Neural crest cell (in vitro differentiated cells): ENCODE results near the gene TM9SF2. TPM values are rescaled to one million over a fixed set of nuclear protein-coding genes. Genes with fewer than 3 reads are reported as not detected.
"Not testable (repeated sequence)": the region's sequence is repeated elsewhere in the genome, so short reads cannot be mapped to it uniquely, and the experiment has no call there.

ENCODE experiments used
- DNase-seq: peaks from one replicate; pipeline ENCODE4 v3.0.0; 2021; ENCODE audit warnings: low read depth, mixed read lengths, low spot score
- H3K27ac Mint-ChIP-seq: one replicate; pipeline ENCODE4 v1.8.0; 2021; ENCODE audit warnings: mild to moderate bottlenecking, mixed read lengths; ENCODE audit not compliant: unreplicated experiment
- H3K27me3 Mint-ChIP-seq: 2 replicates; pipeline ENCODE4 v1.8.0; 2021; ENCODE audit warnings: low read depth, mild to moderate bottlenecking, mixed read lengths
- H3K36me3 Mint-ChIP-seq: 2 replicates; pipeline ENCODE4 v1.8.0; 2021; ENCODE audit warnings: low read depth, mild to moderate bottlenecking, mixed read lengths
- H3K4me1 Mint-ChIP-seq: 2 replicates; pipeline ENCODE4 v1.8.0; 2021; ENCODE audit warnings: mixed read lengths
- H3K4me3 Mint-ChIP-seq: one replicate; pipeline ENCODE4 v1.8.0; 2021; ENCODE audit warnings: mild to moderate bottlenecking, mixed read lengths
- H3K9me3 Mint-ChIP-seq: 2 replicates; pipeline ENCODE4 v1.8.0; 2021; ENCODE audit warnings: mixed read lengths
- total RNA-seq: library from RNA; stranded (reverse); gene quantifications from 2 replicates; pipeline ENCODE4 v1.2.1, GENCODE V29; 2021
- TF ChIP-seq, protein P1 (sequence below): fragments of 200-600 bp; sonication (generic); conservative IDR thresholded peaks from 2 replicates; pipeline ENCODE4 v1.5.0; 2021; ENCODE audit warnings: antibody characterized with exemption, mild to moderate bottlenecking

TM9SF2 gene
- total RNA-seq, 1 donor from 2014 or later = 68.8 TPM

DNA sequence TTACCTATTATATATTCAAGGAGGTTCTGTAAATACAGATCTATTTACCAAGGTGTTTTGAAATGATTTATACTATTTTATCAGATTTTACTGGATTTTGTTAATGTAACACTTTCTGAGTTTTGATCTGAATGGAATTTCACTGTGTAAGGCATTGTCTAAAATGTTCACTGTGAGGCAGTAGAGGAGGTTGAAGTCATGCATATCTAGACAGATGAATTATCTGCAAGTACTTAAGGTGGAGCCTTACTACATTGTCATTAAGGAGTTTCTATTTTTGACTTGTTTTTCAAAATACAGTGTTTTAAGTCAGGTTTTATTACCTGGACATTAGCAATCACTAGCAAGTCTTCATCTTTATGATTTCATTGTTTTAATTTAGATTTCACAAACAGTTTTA is 62.1 kb downstream of the TM9SF2 start:
- H3K9me3 Mint-ChIP-seq = peaks cover 2% of the 10 kb centered on the region
- DNase-seq = no peak

DNA sequence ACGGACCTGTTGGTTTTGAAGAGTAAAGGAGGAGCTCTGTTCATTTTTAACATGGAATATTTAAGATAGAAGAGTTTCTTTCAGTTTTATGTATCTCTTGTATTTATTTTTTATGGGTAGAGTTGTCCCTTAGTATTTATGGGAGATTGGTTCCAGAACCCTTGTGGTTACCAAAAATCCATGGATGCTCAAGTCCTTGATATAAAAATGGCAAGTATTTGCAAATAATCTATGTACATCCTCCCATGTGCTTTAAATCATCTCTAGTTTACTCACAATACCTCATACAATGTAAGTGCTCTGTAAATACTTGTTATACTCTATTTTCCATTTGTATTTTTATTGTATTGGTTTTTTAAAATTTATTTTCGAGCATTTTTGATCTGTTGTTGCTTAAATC is 63.1 kb downstream of the TM9SF2 start:
- DNase-seq = no peak
- peaks cover 31% of the 10 kb centered on the region for H3K36me3 Mint-ChIP-seq
- no peaks in the 10 kb centered on the region for H3K4me1 Mint-ChIP-seq
- peaks cover 10% of the 10 kb centered on the region for H3K9me3 Mint-ChIP-seq
- TF ChIP-seq, protein P1, sequence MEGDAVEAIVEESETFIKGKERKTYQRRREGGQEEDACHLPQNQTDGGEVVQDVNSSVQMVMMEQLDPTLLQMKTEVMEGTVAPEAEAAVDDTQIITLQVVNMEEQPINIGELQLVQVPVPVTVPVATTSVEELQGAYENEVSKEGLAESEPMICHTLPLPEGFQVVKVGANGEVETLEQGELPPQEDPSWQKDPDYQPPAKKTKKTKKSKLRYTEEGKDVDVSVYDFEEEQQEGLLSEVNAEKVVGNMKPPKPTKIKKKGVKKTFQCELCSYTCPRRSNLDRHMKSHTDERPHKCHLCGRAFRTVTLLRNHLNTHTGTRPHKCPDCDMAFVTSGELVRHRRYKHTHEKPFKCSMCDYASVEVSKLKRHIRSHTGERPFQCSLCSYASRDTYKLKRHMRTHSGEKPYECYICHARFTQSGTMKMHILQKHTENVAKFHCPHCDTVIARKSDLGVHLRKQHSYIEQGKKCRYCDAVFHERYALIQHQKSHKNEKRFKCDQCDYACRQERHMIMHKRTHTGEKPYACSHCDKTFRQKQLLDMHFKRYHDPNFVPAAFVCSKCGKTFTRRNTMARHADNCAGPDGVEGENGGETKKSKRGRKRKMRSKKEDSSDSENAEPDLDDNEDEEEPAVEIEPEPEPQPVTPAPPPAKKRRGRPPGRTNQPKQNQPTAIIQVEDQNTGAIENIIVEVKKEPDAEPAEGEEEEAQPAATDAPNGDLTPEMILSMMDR = no peak
- no peaks in the 10 kb centered on the region for H3K27me3 Mint-ChIP-seq
- no peak overlapping the region for H3K4me3 Mint-ChIP-seq
- H3K27ac Mint-ChIP-seq = no peak overlapping the region

More for the DNA sequence above, 62.1 kb downstream of the TM9SF2 start:
- peaks cover 29% of the 10 kb centered on the region for H3K36me3 Mint-ChIP-seq
- TF ChIP-seq, protein P1 = no peak
- H3K27me3 Mint-ChIP-seq = no peaks in the 10 kb centered on the region
- H3K27ac Mint-ChIP-seq = no peak overlapping the region
- no peak overlapping the region for H3K4me3 Mint-ChIP-seq
- no peaks in the 10 kb centered on the region for H3K4me1 Mint-ChIP-seq

DNA sequence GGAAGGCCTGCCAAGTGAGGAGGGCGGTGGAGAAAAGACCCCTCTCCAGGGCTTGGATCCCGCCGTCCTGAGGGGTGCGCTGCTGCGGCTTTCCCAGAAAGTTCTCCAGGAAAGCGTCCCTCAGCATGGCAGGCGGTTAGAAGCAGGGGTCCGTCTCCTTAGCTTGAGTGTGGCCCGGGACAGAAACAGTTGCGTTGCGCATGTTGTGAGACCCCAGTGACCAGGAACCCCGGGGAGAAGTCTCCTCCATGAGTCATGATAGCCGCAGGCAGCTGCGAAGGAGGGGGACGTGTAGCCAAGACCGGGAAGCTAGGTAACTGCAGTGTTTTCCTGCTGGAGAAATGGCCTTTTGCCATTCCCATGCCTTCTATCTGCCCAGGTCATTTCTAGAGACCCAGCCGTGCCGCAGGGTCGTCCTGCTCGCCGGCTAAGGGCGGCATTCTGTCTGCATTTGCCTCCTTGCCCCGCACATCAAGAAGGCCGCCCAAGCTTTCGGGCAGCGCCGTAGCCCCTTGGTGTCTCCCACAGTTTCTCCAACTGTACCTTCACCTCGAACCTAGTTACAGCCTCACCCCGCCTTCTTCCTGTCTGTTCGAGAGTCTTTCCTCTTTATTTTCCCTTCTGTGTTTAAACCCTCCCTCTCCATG is 64.3 kb downstream of the TM9SF2 start:
- peaks cover 10% of the 10 kb centered on the region for H3K9me3 Mint-ChIP-seq
- TF ChIP-seq, protein P1 = no peak
- no peak overlapping the region for H3K27ac Mint-ChIP-seq
- H3K4me1 Mint-ChIP-seq = no peaks in the 10 kb centered on the region
- no peak for DNase-seq
- H3K27me3 Mint-ChIP-seq = no peaks in the 10 kb centered on the region
- no peak overlapping the region for H3K4me3 Mint-ChIP-seq
- peaks cover 31% of the 10 kb centered on the region for H3K36me3 Mint-ChIP-seq

DNA sequence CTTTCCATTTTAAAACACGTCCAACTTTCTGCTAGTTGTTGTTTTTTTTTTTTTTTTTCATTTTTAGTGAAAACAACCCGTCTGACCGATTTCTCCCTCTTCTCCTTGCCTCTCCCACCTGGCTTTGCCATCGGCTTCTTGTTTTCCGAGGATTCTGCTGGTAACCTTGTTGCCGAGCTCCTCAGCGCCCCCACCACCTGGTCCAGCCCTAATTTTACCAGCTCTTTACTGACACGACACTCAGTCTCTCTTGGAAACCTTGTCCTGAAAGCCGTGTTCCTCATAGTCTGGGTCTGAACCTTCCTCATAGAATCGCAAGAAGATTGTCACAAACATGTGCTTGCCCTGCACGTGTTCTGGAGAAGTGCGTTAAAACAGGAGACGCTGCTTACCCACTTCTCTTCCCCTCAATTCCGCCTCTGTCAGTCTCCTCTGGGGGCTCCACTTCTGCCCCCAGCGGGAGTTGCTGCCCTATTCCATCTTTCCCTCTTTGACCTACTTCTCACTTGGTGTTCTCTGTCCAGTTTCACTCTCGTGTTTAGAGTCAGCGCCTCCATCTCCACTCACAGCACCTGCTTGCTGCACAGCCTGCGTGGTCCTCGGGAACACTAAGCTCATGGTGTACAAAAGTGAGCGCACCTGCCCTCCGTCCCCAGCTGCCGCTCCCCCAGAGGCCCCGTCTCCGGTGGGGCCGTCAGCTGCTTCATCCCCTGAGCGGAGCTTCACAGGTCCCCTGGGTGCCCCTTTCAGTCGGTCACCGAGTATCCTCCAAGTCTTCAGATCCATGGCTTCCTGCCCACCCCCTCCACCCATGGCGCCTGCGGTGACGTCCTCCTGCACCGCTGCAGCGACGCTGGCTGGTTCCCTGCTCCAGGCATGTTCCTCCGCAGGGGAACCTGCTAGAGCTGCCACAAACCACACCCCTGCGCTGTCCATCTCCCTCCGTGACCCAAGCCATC is 65.1 kb downstream of the TM9SF2 start:
- TF ChIP-seq, protein P1 = no peak
- no peaks in the 10 kb centered on the region for H3K27me3 Mint-ChIP-seq
- no peak overlapping the region for H3K4me3 Mint-ChIP-seq
- H3K36me3 Mint-ChIP-seq = peaks cover 31% of the 10 kb centered on the region
- H3K9me3 Mint-ChIP-seq = peaks cover 10% of the 10 kb centered on the region
- no peaks in the 10 kb centered on the region for H3K4me1 Mint-ChIP-seq
- no peak for DNase-seq
- no peak overlapping the region for H3K27ac Mint-ChIP-seq

DNA sequence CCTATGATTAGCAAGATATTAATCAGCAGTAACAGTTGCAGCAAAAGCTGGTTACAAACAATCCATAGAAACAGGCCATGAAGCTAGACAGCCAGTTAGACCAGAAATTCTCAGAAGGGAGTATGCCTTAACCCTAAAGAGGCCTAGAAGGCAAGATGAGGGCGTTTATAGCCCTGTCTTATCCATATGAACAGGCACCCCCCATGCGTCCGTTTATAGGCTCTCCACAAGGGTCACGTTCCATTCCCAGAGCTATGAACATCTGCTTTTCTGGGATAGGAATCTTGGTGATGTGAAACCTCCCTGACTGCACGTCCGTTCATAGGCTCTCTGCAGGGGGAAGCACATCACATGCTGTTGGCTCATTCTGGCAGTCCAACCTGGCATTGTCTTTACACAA is 67.6 kb downstream of the TM9SF2 start:
- not testable (repeated sequence) for H3K9me3 Mint-ChIP-seq, DNase-seq, H3K27me3 Mint-ChIP-seq, H3K27ac Mint-ChIP-seq, H3K4me3 Mint-ChIP-seq
- Mint-ChIP-seq H3K36me3 (peaks cover 27% of the 10 kb centered on the region), H3K4me1 (peaks cover 13% of the 10 kb centered on the region)

DNA sequence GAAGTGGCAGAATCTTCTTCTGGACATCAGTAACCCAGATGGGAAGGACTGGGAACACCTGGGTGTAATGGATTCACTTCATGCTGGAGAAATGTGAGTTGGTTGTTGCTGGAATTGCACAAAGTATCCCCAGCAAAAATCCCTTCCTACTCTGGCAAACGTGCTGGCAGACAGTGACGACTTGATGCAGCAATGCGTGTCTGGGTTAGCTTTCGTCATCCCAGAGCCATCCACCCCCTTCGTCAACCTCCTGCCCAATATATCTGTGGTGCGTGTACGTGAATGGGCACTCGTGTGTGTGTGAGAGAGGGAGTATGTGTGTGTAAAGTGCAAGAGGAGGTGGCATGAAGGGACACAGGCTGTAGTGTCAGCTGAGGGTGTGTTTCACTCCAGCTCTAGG is 70.9 kb downstream of the TM9SF2 start:
- TF ChIP-seq, protein P1 = no peak
- H3K27me3 Mint-ChIP-seq = no peaks in the 10 kb centered on the region
- peaks cover 10% of the 10 kb centered on the region for H3K9me3 Mint-ChIP-seq
- peak overlapping the region; percentile 9 for H3K27ac Mint-ChIP-seq
- peaks cover 16% of the 10 kb centered on the region for H3K4me1 Mint-ChIP-seq
- H3K36me3 Mint-ChIP-seq = peaks cover 12% of the 10 kb centered on the region
- H3K4me3 Mint-ChIP-seq = no peak overlapping the region
- no peak for DNase-seq
